Ammon's horn (tissue), 1 donor: ENCODE results near the gene MIB2.
A peak's percentile ranks its signal among the peaks of the same experiment; 100 is the strongest.
"Not testable (repeated sequence)": the region's sequence is repeated elsewhere in the genome, so short reads cannot be mapped to it uniquely, and the experiment has no call there.

Experiments
- DNase-seq: peaks from one replicate; pipeline ENCODE4 v3.0.0-alpha.2; 2016; ENCODE audit warnings: low spot score

The MIB2 gene

DNA sequence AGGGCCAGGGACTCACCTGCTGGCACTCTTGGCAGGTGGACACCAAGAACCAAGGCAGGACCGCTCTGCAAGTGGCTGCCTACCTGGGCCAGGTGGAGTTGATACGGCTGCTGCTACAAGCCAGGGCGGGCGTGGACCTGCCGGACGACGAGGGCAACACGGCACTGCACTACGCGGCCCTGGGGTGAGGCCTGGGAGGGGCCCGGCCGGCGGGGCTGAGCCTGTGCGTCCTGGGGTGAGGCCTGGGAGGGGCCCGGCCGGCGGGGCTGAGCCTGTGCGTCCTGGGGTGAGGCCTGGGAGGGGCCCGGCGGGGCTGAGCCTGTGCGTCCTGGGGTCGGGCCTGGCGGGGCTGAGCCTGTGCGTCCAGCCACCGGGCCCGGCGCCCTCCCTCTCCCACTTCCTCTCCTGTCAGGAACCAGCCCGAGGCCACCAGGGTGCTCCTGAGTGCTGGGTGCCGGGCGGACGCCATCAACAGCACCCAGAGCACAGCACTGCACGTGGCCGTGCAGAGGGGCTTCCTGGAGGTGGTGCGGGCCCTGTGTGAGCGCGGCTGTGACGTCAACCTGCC is 12.0 kb downstream of the MIB2 start:
- no peak for DNase-seq

DNA sequence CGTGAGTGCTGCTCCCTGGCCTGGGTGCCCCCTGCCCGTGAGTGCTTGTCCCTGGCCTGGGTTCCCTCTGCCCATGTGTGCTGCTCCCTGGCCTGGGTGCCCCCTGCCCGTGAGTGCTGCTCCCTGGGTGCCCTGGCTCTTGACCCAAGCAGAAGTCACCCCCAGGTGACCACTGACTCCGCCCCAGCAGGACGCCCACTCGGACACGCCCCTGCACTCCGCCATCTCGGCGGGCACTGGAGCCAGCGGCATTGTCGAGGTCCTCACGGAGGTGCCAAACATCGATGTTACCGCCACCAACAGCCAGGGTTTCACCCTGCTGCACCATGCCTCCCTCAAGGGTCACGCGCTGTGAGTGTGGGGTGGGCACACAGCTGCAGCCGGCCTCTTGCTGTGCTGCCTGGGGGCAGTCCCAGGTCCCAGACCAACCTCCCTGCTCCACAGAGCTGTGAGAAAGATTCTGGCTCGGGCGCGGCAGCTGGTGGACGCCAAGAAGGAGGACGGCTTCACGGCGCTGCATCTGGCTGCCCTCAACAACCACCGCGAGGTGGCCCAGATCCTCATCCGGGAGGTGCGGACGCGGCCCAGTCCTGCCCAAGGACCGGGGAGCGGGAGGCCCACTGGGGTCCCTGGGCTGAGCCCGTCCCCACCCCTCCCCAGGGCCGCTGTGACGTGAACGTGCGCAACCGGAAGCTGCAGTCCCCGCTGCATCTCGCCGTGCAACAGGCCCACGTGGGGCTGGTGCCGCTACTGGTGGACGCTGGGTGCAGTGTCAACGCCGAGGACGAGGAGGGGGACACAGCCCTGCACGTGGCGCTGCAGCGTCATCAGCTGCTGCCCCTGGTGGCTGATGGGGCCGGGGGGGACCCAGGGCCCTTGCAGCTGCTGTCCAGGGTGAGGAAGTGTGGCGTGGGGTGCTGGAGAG is 12.8 kb downstream of the MIB2 start:
- no peak for DNase-seq

DNA sequence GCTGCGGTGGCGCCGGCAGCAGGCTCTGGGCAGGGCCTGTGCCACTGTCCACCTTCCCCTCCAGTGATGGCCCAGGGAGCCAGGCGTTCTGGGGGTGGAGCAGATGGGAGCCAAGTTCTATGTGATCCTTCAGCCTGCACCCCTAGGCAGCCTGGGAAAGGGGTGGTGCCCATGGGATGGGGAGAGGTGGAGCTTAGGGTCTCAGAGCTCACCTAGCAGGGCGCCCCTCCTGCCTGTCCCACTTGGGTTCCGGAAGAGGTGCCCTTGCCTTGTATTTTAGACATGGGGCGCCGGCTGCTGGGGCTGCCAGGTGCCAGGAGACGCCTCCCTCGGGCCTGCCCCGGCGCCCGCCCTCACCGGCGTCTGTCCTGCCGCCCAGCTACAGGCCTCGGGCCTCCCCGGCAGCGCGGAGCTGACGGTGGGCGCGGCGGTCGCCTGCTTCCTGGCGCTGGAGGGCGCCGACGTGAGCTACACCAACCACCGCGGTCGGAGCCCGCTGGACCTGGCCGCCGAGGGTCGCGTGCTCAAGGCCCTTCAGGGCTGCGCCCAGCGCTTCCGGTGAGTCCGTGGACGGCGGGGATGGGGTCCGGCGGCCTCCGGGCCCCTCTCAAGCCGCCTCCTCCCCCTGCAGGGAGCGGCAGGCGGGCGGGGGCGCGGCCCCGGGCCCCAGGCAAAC is 13.6 kb downstream of the MIB2 start:
- DNase-seq = no peak

DNA sequence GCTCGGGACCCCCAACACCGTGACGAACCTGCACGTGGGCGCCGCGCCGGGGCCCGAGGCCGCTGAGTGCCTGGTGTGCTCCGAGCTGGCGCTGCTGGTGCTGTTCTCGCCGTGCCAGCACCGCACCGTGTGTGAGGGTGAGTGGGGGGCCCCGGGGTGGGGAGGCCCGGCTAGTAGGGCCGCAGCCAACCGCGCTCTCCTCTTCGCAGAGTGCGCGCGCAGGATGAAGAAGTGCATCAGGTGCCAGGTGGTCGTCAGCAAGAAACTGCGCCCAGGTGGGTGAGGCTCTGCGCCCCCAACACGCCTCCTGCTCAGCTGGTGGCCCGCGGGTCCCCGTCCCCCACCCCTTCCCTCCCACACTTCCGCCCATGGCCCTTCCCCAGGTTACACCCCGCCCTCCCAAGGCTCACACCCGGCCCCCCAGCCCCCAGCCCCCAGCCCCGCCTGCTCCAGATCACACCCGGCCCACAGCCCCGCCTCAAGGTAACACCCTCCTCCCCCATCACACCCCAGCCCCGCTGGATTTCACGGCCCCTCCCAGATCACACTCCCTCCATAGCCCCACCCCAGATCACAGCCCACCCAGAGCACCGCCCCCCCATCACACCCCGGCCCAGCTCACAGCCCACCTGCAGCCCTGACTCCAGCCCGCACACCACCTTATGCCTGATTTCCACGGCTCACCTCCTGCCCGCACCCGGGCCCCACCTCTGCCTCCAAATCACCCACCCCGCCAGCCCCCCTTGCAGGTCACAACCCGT is 14.3 kb downstream of the MIB2 start:
- no peak for DNase-seq

DNA sequence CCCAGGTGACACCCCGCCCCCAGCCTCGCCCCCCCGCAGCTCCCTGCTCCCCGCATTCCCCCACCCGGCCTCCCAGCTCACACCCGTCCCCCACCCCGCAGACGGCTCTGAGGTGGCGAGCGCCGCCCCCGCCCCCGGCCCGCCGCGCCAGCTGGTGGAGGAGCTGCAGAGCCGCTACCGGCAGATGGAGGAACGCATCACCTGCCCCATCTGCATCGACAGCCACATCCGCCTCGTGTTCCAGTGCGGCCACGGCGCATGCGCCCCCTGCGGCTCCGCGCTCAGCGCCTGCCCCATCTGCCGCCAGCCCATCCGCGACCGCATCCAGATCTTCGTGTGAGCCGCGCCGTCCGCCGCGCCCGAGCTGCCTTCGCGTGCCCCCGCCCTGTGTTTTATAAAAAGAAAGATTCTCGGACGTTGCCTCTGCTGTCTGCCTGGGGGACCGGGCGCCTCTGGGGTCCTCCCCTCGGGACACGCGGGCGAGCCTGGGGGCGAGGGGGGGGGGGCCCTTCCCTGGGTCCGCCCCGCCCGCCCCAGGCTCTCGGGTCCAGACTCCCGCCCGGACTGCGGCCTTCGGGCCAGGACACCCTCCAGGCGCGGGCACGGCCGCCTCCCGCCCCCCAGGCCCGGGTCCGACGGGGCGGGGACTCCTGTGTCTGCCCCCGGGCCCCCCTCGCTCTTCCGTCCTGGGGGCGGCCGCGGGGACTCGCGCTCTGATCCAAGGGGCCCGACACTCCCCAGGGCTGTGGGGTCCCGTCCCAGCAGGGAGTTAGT is 15.1 kb downstream of the MIB2 start:
- peak; percentile 50 for DNase-seq

DNA sequence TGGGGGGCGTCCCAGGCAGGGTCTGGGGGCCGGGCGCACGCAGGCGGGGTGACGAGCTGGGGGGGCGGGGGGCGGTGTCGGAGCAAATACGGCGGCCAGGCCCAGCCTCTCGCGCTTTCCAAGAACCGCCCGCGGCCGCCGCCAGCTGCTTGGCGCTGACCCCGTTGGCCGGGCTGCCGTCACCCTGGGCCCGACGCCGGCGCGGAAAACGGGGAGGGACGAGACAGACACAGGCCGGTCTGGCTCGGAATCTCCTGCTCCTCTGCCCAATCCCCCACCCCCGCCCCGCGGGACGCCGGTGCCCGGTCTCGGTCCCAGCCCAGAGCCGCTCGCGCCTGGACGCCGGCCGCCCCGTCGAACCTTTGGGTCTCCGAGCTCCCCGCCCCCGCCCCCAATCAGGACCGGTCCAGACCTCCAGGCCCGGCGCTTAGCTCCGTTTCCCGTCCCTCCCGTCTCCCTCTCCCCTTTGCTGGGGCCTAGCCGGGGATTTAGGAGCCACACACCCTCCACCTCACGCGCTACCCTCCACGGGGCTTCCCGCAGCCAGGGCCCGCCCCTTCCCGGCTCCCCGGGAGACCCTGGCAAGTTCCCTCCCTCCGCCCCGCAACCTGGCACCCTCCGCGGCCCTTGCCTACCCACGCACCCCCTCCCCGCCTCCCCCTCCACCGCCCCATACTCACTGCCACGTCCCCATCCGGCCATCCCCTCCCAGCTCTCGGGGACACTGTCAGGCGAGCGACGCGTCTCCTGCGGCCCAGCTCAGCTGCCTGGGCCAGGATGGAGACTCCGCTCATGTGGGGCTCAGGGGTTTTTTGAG is 15.9 kb downstream of the MIB2 start:
- no peak for DNase-seq

DNA sequence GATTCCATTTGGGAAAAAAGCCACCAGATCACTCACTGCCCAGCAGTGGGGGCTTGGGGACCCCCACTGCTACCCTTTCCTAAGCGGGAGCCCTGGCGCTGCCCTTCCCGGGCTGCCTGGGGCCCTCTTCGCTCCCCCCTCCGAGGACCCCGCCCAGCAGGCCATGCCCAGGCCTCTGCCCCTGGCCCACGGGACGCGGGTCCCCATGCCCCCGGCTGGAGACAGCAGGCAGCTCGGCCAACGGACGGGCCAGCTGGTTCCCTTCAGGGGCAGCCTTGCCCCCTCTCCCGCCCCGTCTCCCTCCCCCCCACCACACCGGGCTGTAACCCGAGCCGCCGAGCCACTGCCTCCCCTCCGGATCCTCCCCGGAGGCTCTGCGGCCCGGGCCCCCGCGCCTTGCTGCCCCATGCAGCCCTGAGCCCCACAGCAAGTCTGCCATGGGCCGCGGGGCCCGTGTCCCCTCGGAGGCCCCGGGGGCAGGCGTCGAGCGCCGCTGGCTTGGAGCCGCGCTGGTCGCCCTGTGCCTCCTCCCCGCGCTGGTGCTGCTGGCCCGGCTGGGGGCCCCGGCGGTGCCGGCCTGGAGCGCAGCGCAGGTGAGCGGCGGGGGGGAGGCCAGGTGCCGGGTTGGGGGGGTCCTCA is 16.6 kb downstream of the MIB2 start, which contains the start of gene MMP23B:
Gene MMP23B, plus strand, starts transcription at position 392 of the 639 bp plus-strand sequence. Its CDS starts 46 bp downstream, at position 438.
- DNase-seq = no peak

DNA sequence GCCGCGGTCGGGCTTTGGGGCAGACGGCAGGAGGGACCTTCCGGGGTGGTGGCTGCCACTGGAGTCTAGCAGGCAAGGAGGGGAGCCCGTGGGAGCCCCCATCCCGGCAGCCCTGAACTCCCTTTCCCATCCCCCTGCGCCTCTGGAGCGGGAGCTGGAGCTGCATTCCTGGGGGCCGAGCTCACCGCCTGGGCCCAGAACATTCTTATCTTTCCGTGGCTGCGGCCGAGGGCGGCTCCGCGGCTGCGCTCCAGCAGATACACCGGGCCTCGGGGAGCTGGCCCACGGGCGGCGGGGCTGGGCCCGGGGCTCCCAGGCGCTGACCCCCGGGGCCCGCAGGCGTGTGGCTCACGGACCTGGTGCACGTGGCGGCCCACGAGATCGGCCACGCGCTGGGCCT is 18.1 kb downstream of the MIB2 start:
- not testable (repeated sequence) for DNase-seq

DNA sequence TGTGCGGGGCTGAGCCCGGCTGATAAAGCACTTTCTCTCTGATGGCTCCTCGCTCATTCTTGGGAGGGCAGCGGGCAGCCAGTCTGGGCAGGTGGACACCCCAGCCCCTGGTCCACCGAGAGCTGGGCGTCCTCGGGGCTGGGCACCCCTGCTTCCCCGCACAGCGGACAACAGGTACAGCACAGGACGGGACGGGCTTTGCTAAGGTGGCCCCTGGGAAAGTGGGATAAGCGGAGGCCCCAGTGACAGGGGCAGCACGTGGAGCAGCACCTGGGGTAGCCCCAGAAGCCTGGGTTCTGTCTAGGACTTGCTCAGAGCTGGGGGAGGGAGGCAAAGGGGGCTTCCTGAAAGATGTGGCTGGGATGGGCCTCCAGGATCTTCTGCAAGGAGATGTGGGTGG is 19.3 kb downstream of the MIB2 start:
- DNase-seq = not testable (repeated sequence)

DNA sequence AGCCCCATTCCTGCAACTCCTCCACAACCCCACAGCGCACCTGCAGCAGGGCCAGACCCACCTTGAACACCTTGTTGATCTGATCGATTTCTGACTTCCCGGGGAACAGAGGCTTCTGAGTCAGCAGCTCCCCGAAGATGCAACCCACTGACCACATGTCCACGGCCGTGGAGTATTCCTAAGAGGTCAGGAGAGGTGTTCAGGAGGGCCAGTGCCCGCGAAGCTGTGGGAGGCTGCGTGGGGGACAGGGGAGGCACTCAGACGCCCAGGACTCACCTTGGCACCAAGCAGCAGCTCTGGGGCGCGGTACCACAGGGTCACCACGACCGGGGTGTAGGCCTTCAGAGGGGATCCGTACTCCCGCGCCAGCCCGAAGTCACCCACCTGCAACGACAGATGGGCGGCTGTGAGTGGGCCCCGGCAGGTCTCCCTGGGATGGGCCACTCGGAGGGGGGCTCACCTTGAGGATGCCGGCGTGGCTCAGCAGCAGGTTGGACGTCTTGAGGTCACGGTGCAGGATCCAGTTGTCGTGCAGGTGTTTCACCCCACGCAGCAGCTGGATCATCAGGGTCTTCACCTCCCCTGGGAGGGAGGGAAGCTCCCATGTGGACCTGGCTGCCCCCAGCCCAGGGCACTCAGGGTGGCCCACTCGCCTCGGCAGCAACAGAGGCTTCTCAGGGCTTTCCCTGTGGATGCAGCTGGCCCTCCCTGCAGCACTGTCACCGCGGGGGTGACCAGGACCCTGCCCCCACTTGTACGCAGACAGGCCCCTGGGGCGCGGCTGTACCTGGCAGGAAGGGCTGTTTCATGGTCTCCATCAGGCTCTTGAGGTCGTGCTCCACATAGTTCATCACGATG is 21.6 kb downstream of the MIB2 start:
- DNase-seq = not testable (repeated sequence)

DNA sequence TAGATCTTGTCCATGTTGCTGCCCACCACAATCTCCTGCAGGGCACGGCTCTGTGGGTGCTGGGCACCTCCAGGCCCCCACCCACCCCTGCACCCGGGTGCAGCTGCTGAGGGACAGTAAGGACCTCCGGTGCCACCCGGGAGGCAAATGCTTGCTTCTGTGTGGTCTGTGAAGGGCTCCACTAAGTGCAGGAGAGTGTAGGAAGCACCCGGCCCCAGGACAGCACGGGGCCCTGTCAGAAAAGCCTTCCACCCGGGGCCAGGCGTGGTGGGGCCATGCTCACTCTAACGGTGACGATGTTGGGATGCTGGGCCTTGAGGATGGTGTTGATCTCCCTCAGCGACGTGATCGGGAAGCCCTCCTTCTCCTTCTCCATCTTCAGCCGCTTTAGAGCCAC is 22.2 kb downstream of the MIB2 start:
- DNase-seq = not testable (repeated sequence)

DNA sequence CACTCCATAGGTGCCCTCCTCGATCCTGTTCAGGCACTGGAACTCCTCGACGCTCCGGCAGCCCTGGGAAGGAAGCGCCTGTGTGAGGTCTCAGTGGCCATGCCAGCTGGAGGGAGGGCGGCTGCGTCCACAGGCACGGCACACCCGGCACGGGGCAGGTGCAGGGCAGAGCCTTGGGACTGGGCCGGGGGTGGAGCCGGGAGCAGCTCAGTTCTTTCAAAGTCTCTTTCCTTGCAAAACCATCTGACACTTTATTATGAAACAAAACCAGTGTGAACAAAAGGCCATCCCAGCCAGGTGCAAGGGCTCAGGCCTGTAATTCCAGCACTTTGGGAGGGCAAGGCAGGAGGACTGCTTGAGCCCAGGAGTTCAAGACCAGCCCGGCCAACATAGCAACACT is 23.2 kb downstream of the MIB2 start:
- not testable (repeated sequence) for DNase-seq

DNA sequence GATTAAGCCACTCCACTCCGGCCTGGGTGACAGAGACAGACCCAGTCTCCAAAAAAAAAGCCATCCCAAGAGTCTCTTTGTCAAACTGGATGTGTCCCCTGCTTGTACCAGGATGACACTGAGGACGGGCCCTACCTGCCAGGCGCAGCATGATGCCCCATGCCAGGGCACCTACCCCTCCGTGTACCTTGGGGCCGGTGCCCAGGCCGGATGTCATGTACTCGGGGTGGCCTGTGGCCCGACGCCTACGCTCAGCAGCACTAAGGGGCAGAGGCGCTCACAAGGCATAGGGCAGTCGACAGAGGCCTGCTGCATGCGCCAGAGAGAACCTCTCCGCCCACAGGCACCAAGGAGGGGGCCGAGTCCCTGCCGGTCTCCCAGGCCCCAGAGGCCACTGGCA is 24.1 kb downstream of the MIB2 start:
- DNase-seq = not testable (repeated sequence)

DNA sequence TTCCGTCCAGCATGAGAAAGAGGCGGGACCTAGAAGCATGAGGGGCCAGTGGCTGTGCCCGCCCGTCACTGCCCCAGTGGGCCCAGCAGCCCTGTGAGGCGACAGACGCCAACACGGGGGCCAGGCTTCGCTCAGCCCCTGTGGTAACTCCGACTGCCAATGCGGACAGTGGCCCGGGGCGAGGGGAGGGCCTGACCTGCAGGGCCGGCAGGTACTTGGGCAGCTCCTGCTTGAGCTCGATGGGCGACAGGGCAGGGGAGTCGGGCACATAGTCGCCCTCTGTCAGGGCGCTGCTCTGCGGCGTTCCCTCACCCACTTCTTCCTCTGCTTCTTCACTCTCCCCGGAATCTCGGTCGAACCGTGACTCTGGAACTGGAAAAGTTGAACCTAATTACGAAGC is 24.8 kb downstream of the MIB2 start:
- not testable (repeated sequence) for DNase-seq

DNA sequence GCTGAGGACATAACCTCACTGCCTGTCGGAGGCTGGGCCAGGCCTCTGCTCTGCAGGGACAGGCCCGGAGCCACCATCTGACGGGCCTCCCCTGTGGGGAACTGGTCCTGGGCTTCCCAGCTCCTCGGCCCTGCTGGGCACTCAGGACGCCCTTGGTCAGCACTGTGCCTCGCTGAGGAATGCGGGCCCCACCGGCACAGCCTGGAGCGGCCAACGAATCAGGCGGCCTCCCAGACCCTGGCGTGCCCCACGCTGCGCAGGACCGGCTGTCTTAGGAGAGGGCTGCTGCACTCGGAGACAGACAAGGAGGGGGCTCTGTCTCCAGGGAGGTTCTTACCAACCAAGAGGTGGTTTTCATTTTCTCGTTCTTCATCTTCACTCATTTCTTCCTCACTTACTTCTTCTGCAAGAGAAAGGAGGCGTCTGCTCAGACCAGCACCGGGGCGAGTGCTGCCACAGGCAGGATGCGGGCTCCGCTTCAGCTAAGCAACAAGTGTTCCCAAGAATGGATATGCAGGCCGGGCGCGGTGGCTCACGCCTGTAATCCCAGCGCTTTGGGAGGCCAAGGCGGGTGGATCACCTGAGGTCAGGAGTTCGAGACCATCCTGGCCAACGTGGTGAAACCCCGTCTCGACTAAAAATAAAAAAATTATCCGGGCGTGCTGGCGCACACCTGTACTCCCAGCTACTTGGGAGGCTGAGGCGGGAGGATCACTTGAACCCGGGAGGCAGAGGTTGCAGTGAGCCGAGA is 25.6 kb downstream of the MIB2 start:
- not testable (repeated sequence) for DNase-seq

DNA sequence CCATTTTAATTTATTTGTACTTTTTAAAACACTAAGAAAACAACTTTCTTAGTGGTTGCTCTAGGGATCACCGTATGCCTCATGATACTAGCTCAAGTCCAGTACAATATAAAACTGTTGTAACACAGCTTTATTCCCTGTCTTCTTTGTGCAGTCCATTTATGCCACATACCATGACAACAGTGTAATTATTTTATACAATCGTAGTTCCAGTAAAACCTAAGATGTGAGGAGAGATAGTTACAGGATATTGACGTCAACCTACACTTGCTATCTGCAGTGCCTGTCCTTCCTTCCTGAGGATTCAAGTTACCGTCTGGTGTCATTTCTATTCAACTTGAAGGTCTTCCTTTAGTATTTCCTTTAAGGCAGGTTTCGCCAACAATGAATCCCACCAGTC is 31.0 kb downstream of the MIB2 start:
- DNase-seq = not testable (repeated sequence)

DNA sequence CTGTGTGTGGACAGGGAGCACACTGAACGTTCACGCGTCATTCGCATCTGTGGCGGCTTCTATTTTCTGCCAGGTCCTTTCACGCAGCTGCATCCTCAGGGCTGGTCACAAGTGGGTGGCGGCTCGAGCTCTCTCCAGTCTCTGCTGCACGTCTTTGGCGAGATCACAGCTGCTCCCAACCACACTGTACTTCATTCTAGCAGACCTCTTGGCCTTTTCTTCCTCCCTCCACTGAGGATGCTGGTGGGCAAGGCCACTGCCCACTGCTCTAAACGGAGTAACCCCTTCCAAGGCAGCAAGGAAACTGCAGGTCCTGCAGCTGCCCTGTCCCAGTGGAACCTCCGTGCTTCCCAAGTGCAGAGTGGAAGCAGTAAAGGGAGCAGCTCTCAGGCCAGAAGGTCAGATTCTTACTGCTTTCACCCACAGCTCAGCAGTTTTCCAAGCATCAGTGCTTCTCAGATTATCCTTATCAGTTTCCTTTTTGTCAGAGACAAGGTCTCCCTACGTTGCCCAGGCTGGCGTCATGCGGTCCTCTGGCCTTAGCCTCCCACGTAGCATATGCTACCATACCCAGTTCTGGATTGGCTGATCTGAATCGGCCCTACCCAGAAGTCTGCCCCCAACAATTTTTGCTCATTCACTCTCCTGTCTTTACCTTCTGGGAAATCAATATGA is 32.4 kb downstream of the MIB2 start:
- not testable (repeated sequence) for DNase-seq

DNA sequence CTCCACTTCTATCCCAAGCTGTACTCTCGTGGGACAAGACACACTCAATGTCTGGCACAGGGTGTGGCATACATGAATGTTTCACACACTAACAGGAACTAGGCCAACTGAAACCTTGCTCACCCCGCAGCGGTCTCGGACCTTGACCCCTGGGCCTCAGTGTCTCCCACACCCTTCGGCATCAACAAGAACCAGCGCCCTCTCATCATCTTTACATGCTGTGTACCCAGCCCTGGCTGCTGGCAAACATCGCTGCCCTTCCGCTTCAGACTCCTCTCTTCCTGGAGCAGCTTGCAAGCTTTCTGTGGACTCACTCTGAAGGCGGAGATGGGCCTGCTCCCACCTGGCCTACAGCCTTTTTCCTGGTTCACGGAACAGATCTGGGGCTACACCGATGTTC is 33.0 kb downstream of the MIB2 start:
- DNase-seq = not testable (repeated sequence)
